Measurements from ENCODE around the gene TOPBP1.
"Not testable (repeated sequence)": the region's sequence is repeated elsewhere in the genome, so short reads cannot be mapped to it uniquely, and the experiment has no call there.

The TOPBP1 gene

GRCh38 chr3:133676336-133677118, 14.8 kb upstream of the TOPBP1 start:
- DNase-seq = no peak

GRCh38 chr3:133675631-133676335, 14.0 kb upstream of the TOPBP1 start:
- DNase-seq = no peak
- in situ Hi-C loops (cut with MboI; ENCODE audit: low pct_unique_long_range_greater_than_20kb, low sequenced_read_pairs) = no loop called here

More at GRCh38 chr3:133676336-133677118, 14.8 kb upstream of the TOPBP1 start:
- in situ Hi-C loops (cut with MboI; ENCODE audit: low pct_unique_long_range_greater_than_20kb, low sequenced_read_pairs) = no loop called here

GRCh38 chr3:133674290-133674919, 12.7 kb upstream of the TOPBP1 start:
- DNase-seq = no peak
- in situ Hi-C loops (cut with MboI; ENCODE audit: low pct_unique_long_range_greater_than_20kb, low sequenced_read_pairs) = no loop called here

DNA sequence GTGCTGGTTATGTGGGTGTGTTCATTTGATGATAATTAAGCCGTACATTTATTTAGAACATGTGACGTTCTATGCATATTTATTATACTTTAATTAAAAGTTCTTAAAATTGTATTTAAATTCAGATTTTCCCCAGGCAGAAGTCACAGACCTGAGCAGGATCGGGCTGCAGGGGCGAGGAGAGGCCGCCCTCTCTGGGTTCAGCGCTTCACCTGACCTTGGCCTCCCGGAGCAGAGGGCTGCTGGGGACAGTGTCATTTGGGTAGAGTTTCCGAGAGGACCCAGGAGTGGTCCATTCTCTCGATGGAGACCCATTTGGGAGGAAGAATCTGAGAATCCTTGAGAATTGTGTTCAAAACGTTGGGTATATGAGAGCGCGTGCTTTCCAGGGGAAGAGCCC, 12.0 kb upstream of the TOPBP1 start:
- no peak for DNase-seq
- in situ Hi-C loops (cut with MboI; ENCODE audit: low pct_unique_long_range_greater_than_20kb, low sequenced_read_pairs) = no loop called here

GRCh38 chr3:133672461-133672860, 10.7 kb upstream of the TOPBP1 start:
- DNase-seq = no peak
- in situ Hi-C loops (cut with MboI; ENCODE audit: low pct_unique_long_range_greater_than_20kb, low sequenced_read_pairs) = no loop called here

DNA sequence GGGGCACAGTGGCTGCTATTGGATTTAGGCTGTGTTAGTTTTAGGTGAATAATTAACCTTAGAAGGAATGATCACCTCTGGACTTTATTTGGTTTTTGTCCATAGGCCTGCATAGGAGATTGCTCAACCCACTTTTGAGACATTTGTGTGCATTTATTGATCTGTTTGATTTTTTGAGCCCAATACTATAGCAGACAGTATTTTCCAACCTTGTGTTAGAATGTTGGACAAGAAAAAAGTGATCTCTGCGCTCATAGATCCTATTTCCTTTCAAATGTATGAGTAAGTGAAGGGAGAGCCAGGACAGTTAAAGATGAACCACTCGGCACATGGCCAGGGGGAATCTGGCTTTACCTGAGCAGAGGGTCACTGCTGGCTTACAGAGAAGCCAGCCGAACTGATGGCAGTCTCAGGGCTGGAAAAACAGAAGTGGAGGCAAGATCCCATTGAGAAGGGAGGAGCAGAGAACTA, 8.8 kb upstream of the TOPBP1 start:
- in situ Hi-C loops (cut with MboI; ENCODE audit: low pct_unique_long_range_greater_than_20kb, low sequenced_read_pairs) = no loop called here
- DNase-seq = no peak

DNA sequence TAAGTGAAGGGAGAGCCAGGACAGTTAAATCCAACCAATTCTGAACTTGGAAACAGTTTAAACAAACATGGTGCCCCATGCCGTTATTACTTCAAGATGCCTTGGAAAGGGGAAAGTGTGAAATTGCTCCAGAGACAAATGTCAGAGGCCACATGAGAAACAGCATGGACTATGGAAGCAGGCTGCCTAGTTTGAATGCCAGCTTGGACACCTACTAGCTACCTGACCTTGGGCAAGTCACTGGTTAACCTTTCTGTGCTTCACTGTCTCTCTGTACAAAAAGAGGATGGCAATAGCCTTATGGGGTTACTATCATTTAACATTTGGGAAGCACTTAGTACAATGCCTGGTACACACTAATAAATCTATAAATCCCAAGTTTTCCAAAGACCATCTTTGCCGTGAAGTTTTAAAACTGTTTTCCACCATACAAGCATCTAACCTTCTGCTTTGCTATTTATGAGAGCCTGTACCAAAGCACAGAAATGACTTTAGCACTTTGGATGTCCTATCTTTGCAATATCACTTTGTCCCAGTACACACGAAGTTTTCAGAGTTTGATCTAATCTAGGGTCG, 8.3 kb upstream of the TOPBP1 start:
- in situ Hi-C loops (cut with MboI; ENCODE audit: low pct_unique_long_range_greater_than_20kb, low sequenced_read_pairs) = no loop called here
- DNase-seq = no peak

- in situ Hi-C loops (cut with MboI; ENCODE audit: low pct_unique_long_range_greater_than_20kb, low sequenced_read_pairs) = no loop called here
- no peak for DNase-seq
Measured at GRCh38 chr3:133667118-133667517, 5.4 kb upstream of the TOPBP1 start.

- in situ Hi-C loops (cut with MboI; ENCODE audit: low pct_unique_long_range_greater_than_20kb, low sequenced_read_pairs); DNase-seq: not testable (repeated sequence)
Measured at GRCh38 chr3:133665188-133665587, 3.4 kb upstream of the TOPBP1 start.

DNA sequence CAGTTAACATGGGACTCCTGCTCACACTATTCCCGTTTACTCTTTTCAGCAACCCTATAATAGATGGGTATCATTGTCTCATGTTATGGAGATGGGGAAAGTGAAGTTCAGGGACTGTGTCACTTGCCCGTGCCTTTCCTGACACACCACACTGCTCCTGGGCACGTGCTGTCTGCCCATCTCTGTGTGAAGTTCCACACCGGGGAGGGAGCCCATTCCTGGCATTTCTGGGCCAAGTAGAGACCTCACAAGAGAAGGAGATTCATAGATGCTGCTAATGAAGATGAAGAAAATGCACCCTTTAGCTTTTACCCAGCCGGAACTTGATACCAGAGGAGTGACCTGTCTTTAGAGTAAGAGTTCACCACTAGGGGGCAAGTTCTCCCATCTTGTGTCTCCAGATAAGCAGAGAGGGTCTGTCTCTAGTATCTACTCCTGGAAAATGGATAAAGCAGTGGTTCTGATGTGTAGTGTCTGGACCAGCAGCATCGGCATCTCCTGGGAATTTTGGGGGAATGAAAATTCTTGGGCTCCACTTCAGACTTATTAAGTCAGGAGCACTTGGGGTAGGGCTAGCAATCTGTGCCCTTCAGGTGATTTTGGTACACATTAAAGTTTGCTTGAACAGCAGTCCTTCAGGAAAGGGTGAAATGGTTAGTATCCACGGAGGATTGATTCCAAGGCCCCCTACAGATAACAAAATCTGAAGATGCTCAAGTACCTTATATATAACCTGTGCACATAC, 2.0 kb upstream of the TOPBP1 start:
- in situ Hi-C loops (cut with MboI; ENCODE audit: low pct_unique_long_range_greater_than_20kb, low sequenced_read_pairs) = no loop called here
- DNase-seq = peak; percentile 78

DNA sequence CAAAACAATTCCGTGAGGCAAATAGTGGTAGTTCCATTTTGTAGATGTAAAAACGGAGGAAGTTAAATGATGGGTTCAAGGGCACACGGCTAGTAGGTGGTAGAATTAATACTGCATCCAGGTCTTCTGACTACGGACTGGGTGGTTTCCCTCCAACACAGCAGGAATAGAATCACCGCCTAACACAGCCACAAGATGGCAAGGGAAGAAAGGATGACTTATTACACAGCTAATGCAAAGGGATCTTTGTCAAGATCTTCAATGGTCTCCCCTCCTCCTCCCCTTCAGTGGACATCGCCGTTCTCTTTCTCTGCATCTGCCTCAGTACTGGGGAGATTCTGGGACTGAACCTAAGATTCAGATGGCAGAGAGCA, 524 bp upstream of the TOPBP1 start:
- in situ Hi-C loops (cut with MboI; ENCODE audit: low pct_unique_long_range_greater_than_20kb, low sequenced_read_pairs) = no loop called here
- DNase-seq = no peak

GRCh38 chr3:133659806-133660205, 1.9 kb downstream of the TOPBP1 start:
- in situ Hi-C loops (cut with MboI; ENCODE audit: low pct_unique_long_range_greater_than_20kb, low sequenced_read_pairs) = no loop called here

DNA sequence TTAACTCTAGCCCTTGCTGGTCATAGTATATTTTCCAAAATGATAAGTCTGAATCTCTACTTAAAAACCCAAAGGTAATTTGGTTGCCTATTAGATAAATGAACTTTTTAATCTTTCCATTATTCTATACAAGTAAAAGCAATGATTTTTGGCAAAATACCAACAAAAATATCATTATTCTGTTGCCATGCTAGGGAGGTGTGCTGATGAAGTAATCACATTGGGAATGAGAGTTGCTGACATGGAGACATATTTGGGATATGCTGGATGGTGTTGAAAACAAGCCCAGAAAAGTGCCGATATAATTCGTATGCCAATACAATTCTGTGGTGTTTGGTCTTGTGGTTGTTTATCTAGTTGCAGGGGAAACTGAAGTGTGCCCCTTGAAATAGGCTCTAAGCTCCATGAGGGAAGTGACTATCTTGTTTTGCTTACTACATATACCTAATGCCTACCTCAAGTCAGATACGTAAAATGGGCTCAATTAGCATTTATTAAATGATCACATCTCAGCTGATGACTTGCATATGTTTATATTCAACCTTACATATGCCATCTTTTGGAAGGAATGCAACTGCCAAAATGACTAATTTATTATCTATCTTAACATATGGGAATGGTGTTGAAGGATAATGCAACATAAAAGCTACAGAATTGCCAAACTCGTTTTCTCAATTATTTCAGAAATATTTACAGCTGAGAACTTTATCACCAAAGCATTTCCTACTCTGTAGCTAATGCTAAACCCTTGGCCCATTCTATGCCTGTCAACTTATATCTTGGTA, 5.8 kb downstream of the TOPBP1 start:
- in situ Hi-C loops (cut with MboI; ENCODE audit: low pct_unique_long_range_greater_than_20kb, low sequenced_read_pairs) = no loop called here
- no peak for DNase-seq

More at GRCh38 chr3:133659806-133660205, 1.9 kb downstream of the TOPBP1 start:
- DNase-seq = no peak

DNA sequence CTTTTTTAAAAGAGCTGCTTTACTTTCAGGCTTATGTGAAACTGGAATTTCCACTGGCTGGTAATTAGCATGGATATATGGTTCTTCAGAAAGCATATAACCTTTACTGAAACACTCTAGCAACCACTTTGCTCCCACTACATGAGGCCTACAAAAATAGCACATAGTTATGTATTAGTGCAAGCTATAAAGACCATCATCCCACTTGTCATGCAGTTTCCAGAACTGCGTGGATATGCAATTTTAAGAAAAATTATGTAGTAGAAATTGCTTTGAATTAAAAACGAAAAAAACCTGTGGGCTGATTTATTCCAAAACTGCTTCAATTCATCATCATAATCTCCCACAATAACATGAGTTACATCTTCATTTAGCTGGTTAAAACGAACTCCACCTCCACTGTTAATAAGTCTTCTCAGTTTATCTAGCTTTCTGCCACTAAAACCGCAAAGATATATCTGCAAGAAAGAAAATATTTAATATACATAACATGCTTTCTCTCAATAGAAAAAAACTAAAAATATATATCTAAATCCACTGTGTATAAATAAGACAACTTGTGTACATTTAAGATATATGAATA, 12.2 kb downstream of the TOPBP1 start:
- DNase-seq = no peak
- in situ Hi-C loops (cut with MboI; ENCODE audit: low pct_unique_long_range_greater_than_20kb, low sequenced_read_pairs) = loop anchor here (25.0 kb wide), 1 partner anchor 937 kb away; the partner anchor contains the start of gene NPHP3

DNA sequence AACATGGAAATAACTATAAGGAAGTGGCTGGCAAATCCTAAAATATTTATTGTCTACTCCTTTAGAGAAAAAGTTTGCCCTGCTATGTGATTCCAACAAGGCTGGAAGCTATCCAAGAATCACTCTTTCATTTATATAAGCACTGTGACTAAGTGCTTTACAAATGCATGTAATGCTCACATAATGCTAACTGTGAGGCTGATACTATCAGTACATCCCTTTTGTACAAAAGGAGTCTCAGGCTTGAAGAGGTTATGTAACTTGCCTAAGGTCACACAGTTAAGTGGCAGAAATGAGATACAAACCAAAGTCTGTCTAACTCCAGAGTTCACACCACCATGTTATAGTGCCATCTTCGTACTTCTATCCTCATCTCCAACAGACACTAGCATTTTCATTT, 17.0 kb downstream of the TOPBP1 start:
- DNase-seq = no peak
- in situ Hi-C loops (cut with MboI; ENCODE audit: low pct_unique_long_range_greater_than_20kb, low sequenced_read_pairs) = loop anchor here (25.0 kb wide), 1 partner anchor 932 kb away; the partner anchor contains the start of gene NPHP3

GRCh38 chr3:133643611-133644010, 18.1 kb downstream of the TOPBP1 start:
- in situ Hi-C loops (cut with MboI; ENCODE audit: low pct_unique_long_range_greater_than_20kb, low sequenced_read_pairs) = loop anchor here (25.0 kb wide), 1 partner anchor 931 kb away; the partner anchor contains the start of gene NPHP3
- no peak for DNase-seq

DNA sequence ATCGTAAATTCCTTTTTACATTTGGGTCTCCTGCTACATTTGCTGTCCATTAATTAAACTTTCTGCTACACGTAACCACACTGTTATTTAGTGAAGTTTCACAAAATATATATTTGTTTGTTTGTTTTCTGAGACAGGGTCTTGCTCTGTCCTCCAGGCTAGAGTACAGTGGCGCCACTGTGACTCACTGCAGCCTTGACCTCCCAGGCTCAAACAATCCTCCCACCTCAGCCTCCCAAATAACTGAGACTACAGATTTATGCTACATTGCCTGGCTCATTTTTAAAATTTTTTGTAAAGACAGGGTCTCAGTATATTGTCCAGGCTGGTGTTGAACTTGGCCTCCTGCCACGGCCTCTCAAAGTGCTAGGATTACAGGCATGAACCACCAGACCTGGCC, 20.5 kb downstream of the TOPBP1 start:
- in situ Hi-C loops (cut with MboI; ENCODE audit: low pct_unique_long_range_greater_than_20kb, low sequenced_read_pairs) = loop anchor here (25.0 kb wide), 1 partner anchor 929 kb away; the partner anchor contains the start of gene NPHP3
- no peak for DNase-seq

DNA sequence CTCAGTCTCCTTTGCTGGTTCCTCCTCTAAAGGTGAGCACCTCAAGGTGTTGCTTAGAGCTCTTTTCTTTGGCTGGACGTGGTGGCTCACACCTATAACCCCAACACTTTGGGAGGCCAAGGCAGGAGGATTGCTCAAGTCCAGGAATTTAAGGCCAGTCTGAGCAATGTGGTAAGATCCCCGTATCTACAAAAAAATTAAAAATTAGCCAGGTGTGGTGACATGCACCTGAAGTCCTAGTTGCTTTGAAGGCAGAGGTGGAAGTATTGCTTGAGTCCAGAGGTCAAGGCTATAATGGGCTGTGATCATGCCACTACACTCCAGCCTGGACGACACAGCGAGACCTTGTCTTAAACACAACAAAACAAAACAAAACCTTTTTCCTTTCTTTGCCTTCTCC, 28.3 kb downstream of the TOPBP1 start:
- in situ Hi-C loops (cut with MboI; ENCODE audit: low pct_unique_long_range_greater_than_20kb, low sequenced_read_pairs) = loop anchor here (25.0 kb wide), 1 partner anchor 921 kb away; the partner anchor contains the start of gene NPHP3
- no peak for DNase-seq
